Tibial artery (tissue), 4 donors: Measurements from ENCODE around the gene PTH2.

Source experiments
- DNase-seq, 2 donors: peaks; one replicate each; pipeline ENCODE4 v3.0.0-alpha.2; 2019
- H3K27ac ChIP-seq, 2 donors: fragments of 200-600 bp; sonication (generic) in 1 of 2; 1 replicate in 1 of 2; 2 replicates in 1 of 2; pipeline ENCODE4 v1.5.1; 2018 to 2019; ENCODE audit warnings: mild to moderate bottlenecking in 1 of 2
- H3K27me3 ChIP-seq, 2 donors: fragments of 200-600 bp; sonication (generic) in 1 of 2; one replicate each; pipeline versions ENCODE4 v1.5.1 to v1.6.0; 2016 to 2019
- H3K36me3 ChIP-seq, 3 donors: fragments of 200-600 bp; sonication (generic) in 2 of 3; one replicate each; pipeline ENCODE4 v1.5.1; 2016 to 2019; ENCODE audit warnings: mild to moderate bottlenecking in 2 of 3
- H3K4me1 ChIP-seq, 4 donors: fragments of 200-600 bp; sonication (generic) in 2 of 4; 1 replicate in 3 of 4; 2 replicates in 1 of 4; pipeline ENCODE4 v1.5.1; 2016 to 2019
- H3K4me3 ChIP-seq, 2 donors: fragments of 200-600 bp; sonication (generic) in 1 of 2; 1 replicate in 1 of 2; 2 replicates in 1 of 2; pipeline ENCODE4 v1.5.1; 2018 to 2019; ENCODE audit warnings: mild to moderate bottlenecking in 2 of 2
- H3K9me3 ChIP-seq, 3 donors: fragments of 200-600 bp; sonication (generic) in 1 of 3; one replicate each; pipeline ENCODE4 v1.5.1; 2016 to 2019
- intact Hi-C: fragments of 100-400 bp; cut with DNase I; formaldehyde crosslinking; loops from one replicate; pipeline ENCODE4 v1.15.0; 2023; ENCODE audit warnings: low total_unique reads
- TF ChIP-seq, protein P1 (sequence below), 2 experiments: fragments of 200-600 bp in 1 of 2; fragments of 450-650 bp in 1 of 2; IDR thresholded peaks; one replicate each; pipeline ENCODE4 v1.5.1; 2017 to 2019; ENCODE audit warnings: antibody characterized with exemption in 2 of 2, mild to moderate bottlenecking in 1 of 2, moderate library complexity in 1 of 2

The PTH2 gene

DNA sequence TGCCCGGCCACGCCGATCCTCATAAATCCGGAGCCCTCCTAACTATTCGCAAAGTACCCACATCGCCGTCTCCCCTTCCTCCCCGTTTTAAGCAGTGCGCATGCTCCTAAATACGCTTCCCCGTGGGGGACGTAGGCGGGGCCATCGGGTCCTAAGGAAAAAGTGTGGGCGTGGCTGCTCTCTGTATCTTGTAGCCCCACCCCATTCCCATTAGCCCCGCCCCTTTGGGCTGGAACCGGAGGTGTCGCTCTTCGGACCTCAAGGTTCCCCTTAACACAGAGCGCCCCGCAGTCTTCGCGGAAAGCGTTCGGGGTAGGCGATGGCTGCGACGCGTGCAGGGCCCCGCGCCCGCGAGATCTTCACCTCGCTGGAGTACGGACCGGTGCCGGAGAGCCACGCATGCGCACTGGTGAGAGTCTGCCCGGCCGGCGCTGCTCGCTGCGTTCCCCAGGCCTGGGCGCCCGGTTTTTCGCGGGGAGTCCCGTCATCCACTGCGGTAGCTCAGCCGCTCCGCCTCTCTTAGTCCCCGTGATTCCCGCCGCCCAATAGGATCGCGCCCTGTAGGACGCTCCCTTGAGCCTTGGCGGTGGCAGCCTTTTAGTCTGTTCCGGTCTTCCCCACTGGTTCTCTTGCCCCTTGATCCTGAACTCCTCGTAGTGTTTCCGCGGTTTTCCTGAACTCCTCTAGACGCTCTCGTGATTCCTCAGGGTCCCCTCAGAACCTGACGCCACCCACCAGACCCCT lies 29.9 kb upstream of the PTH2 start, which contains the start of gene ALDH16A1:
Gene ALDH16A1, plus strand, starts transcription at position 213 of the 744 bp plus-strand sequence. Its CDS starts 107 bp downstream, at position 320.
- peak; percentile 98 to 99 for DNase-seq
- Histone ChIP-seq H3K36me3 (peaks cover 7 to 17% (median 9%) of the 10 kb centered on the region in 3 donors), H3K27ac (peak within 1 kb of the TSS; percentile 94 to 100), H3K27me3 (no peaks in the 10 kb centered on the region), H3K4me1 (peaks cover 0 to 21% (median 12%) of the 10 kb centered on the region in 4 donors), H3K4me3 (peak within 1 kb of the TSS; percentile 62 to 85), H3K9me3 (no peaks in the 10 kb centered on the region)
- TF ChIP-seq, protein P1, sequence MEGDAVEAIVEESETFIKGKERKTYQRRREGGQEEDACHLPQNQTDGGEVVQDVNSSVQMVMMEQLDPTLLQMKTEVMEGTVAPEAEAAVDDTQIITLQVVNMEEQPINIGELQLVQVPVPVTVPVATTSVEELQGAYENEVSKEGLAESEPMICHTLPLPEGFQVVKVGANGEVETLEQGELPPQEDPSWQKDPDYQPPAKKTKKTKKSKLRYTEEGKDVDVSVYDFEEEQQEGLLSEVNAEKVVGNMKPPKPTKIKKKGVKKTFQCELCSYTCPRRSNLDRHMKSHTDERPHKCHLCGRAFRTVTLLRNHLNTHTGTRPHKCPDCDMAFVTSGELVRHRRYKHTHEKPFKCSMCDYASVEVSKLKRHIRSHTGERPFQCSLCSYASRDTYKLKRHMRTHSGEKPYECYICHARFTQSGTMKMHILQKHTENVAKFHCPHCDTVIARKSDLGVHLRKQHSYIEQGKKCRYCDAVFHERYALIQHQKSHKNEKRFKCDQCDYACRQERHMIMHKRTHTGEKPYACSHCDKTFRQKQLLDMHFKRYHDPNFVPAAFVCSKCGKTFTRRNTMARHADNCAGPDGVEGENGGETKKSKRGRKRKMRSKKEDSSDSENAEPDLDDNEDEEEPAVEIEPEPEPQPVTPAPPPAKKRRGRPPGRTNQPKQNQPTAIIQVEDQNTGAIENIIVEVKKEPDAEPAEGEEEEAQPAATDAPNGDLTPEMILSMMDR (IDR thresholded peaks at IDR 0.05), result no peak
- intact Hi-C loops, result no loop called here

DNA sequence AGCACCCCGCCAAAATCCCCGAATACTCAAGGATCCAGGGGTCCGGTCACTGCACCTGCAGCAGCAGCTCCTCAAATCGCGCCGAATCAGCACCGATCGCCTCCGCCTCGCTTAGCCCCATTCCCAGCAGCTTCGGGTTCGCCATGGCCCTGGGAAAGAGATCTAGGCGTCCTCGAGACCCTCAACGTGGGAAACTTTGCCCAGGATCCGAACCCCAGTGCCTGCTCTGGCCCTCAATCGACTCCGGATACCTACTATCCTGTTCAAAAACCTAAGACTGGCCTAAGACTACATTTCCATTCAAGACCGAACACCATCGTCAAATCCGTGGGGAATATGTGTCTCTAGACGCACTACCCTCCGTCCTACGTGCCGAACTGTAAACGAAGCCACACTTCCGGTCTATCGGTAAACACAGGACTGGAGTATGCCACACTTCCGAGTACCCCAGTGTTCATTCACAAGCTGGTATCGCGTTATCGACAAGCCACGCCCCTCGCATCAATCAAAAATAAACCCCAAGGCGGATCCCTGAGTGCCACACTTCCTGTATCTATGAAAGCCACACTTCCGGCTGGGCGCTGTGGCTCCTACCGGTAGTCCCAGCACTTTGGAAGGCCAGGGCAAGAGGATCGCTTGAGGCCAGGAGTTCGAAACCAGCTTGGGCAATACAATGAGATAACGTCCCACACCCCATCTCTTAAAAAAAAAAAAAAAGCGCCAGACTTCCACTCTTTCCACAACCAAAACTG lies 28.4 kb upstream of the PTH2 start, which contains the start of gene PIH1D1:
Gene PIH1D1, minus strand, starts transcription at position 385 of the 752 bp plus-strand sequence. Its CDS starts 240 bp downstream, at position 145.
- H3K27me3 ChIP-seq, result no peaks in the 10 kb centered on the region
- intact Hi-C loops, result no loop called here
- DNase-seq, result peak; percentile 99
- H3K4me1 ChIP-seq, result peaks cover 0 to 21% (median 12%) of the 10 kb centered on the region in 4 donors
- TF ChIP-seq, protein P1 (IDR thresholded peaks at IDR 0.05), result peak in 1 of 2 experiments; percentile 18
- peak within 1 kb of the TSS; percentile 94 to 100 for H3K27ac ChIP-seq
- H3K9me3 ChIP-seq, result no peaks in the 10 kb centered on the region
- peak within 1 kb of the TSS; percentile 62 to 85 for H3K4me3 ChIP-seq
- peaks cover 7 to 31% (median 15%) of the 10 kb centered on the region in 3 donors for H3K36me3 ChIP-seq

DNA sequence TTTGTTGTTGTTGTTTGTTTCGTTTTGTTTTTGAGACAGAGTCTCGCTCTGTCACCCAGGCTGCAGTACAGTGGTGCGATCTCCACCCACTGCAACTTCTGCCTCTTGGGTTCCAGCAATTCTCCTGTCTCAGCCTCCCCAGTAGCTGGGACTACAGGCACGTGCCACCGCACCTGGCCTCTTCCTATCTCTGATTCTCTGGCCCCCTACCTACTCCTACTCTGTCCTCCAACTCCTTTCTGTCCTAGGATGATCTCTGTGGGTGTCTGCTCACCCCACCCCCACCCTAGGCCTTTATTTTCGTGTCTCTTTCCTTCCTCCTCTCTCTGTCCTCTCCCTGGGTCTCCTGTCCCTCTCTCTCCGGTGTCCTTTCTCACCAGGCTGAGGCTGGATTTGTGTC lies 27.2 kb upstream of the PTH2 start:
- H3K4me1 ChIP-seq, result peaks cover 0 to 21% (median 12%) of the 10 kb centered on the region in 4 donors
- peaks cover 7 to 37% (median 17%) of the 10 kb centered on the region in 3 donors for H3K36me3 ChIP-seq
- TF ChIP-seq, protein P1 (IDR thresholded peaks at IDR 0.05), result no peak
- no peaks in the 10 kb centered on the region for H3K9me3 ChIP-seq
- no peaks in the 10 kb centered on the region for H3K27me3 ChIP-seq
- no peak overlapping the region for H3K27ac ChIP-seq
- intact Hi-C loops, result no loop called here
- H3K4me3 ChIP-seq, result peak overlapping the region in 1 of 2 donors; percentile 62
- DNase-seq, result no peak

DNA sequence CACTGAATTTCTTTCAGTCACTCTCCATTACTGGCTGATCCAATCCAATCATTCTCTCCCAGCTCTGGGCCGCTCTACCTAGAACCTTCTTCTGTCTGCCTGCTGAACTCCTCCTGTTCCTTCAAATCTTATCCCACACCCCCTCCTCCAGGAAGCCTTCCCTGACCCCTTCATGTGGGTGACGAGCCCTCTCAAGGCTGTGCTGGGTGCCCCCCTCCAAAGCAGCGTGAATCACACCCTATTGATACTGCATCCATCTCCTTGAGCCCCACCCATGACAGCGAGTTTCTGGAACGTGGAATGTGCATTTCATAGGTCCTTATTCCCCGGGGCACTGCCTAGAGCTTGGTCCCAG lies 25.2 kb upstream of the PTH2 start:
- no peak for DNase-seq
- Histone ChIP-seq H3K4me3 (no peak overlapping the region), H3K27ac (no peak overlapping the region), H3K9me3 (no peaks in the 10 kb centered on the region), H3K36me3 (peaks cover 7 to 37% (median 17%) of the 10 kb centered on the region in 3 donors), H3K27me3 (no peaks in the 10 kb centered on the region), H3K4me1 (peaks cover 0 to 12% (median 4%) of the 10 kb centered on the region in 4 donors)
- intact Hi-C loops, result loop anchor here (10.0 kb wide), 1 partner anchor 184 kb away; no protein-coding TSS in a partner anchor
- TF ChIP-seq, protein P1 (IDR thresholded peaks at IDR 0.05), result no peak

DNA sequence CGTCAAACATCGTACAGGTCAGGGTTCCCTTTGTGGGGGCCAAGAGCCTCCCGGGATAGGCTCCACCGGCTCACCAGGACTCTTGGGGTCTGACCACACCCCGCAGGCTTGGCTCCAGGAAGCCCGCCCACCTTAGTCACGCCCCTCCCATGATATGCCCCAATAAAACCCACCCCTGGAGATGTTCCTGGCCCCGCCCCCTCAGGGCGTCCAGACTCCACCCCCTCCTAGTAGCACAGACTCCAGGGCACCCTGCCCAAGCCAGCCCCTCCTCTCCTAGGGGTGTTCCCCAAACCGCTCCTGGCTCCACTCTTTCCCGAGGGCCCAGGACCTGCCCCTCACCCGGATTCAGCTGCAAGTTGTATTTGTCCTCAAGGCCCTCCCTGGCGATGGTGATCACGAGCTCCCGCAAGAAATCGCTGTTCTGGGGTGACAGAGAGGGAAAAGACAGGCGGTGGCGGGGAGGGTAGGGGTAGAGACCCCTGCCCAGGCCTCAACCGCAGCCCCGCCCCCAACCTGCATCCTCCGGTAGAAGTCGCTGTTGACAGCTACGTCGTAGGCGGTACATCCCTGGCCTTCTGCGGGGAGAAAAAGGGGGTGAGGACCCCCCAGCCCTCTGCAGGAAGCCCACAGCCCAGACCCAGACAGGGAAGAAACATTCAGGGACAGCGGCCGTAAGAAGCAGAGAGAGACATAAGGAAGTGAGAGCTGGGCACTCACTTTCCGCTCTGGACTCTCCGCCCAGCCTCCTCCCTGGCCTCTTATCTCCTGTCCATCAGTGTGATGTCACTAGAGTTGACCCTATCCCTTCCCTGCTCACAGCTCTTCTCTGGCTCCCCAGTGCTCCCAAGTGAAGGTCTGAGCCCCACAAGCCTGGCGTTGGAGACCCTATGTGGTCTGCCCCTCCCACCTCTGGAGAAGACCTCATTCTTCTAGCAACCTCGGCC lies 24.5 kb upstream of the PTH2 start:
- intact Hi-C loops, result loop anchor here (10.0 kb wide), 1 partner anchor 183 kb away; no protein-coding TSS in a partner anchor
- no peak overlapping the region for H3K27ac ChIP-seq
- H3K4me1 ChIP-seq, result peaks cover 0 to 16% (median 5%) of the 10 kb centered on the region in 4 donors
- H3K27me3 ChIP-seq, result peaks cover 0 to under 1% of the 10 kb centered on the region in 2 donors
- no peak overlapping the region for H3K4me3 ChIP-seq
- no peaks in the 10 kb centered on the region for H3K9me3 ChIP-seq
- peaks cover 7 to 37% (median 17%) of the 10 kb centered on the region in 3 donors for H3K36me3 ChIP-seq
- no peak for DNase-seq
- TF ChIP-seq, protein P1 (IDR thresholded peaks at IDR 0.05), result no peak
